Stimulated activated CD4-positive, alpha-beta T cell treated with anti-CD3 and anti-CD28 coated beads, Interleukin-2, amount 100 ng/mL, for 48 hours (primary cell): ENCODE data around the gene BNC2.

Source experiments
- DNase-seq, 2 donors: peaks; one replicate each; pipeline ENCODE4 v3.0.0-alpha.2; 2020

Gene BNC2

GRCh38 chr9:16705111-16705604, 165.3 kb downstream of the BNC2 start:
- DNase-seq = no peak

GRCh38 chr9:16704116-16705110, 166.1 kb downstream of the BNC2 start:
- no peak for DNase-seq

GRCh38 chr9:16701347-16701746, 169.1 kb downstream of the BNC2 start:
- DNase-seq = no peak

- no peak for DNase-seq
These were observed 176.9 kb downstream of the BNC2 start for GRCh38 chr9:16693616-16694015.

- DNase-seq = no peak
These were observed 179.8 kb downstream of the BNC2 start for GRCh38 chr9:16690628-16691027.

GRCh38 chr9:16690205-16690604, 180.3 kb downstream of the BNC2 start:
- DNase-seq = no peak

GRCh38 chr9:16689351-16689938, 181.0 kb downstream of the BNC2 start:
- DNase-seq = no peak

GRCh38 chr9:16688814-16689213, 181.7 kb downstream of the BNC2 start:
- no peak for DNase-seq

GRCh38 chr9:16687678-16688369, 182.6 kb downstream of the BNC2 start:
- DNase-seq = no peak

GRCh38 chr9:16683326-16683725, 187.1 kb downstream of the BNC2 start:
- no peak for DNase-seq

- no peak for DNase-seq
These were observed 188.2 kb downstream of the BNC2 start for GRCh38 chr9:16682273-16682672.

- DNase-seq = no peak
These were observed 188.8 kb downstream of the BNC2 start for GRCh38 chr9:16681652-16681987.

- no peak for DNase-seq
These were observed 189.4 kb downstream of the BNC2 start for GRCh38 chr9:16680975-16681651.

- DNase-seq = no peak
These were observed 189.9 kb downstream of the BNC2 start for GRCh38 chr9:16680541-16680940.

- DNase-seq = no peak
These were observed 191.1 kb downstream of the BNC2 start for GRCh38 chr9:16679327-16679821.

GRCh38 chr9:16676519-16676918, 194.0 kb downstream of the BNC2 start:
- DNase-seq = no peak

GRCh38 chr9:16675131-16675530, 195.3 kb downstream of the BNC2 start:
- DNase-seq = no peak

- DNase-seq = no peak
These were observed 197.3 kb downstream of the BNC2 start for GRCh38 chr9:16673171-16673570.

- DNase-seq = no peak
These were observed 198.0 kb downstream of the BNC2 start for GRCh38 chr9:16672501-16672900.

- DNase-seq = no peak
These were observed 198.8 kb downstream of the BNC2 start for GRCh38 chr9:16671591-16672137.

GRCh38 chr9:16670791-16671190, 199.7 kb downstream of the BNC2 start:
- no peak for DNase-seq

GRCh38 chr9:16668734-16669295, 201.7 kb downstream of the BNC2 start:
- DNase-seq = no peak
